Neural crest cell (in vitro differentiated cells): ENCODE results near the gene CARM1. TPM values are rescaled to one million over a fixed set of nuclear protein-coding genes. Genes with fewer than 3 reads are reported as not detected.
"Not testable (repeated sequence)": the region's sequence is repeated elsewhere in the genome, so short reads cannot be mapped to it uniquely, and the experiment has no call there.

Source experiments
- DNase-seq: peaks from one replicate; pipeline ENCODE4 v3.0.0; 2021; ENCODE audit warnings: low read depth, mixed read lengths, low spot score
- H3K27ac Mint-ChIP-seq: one replicate; pipeline ENCODE4 v1.8.0; 2021; ENCODE audit warnings: mild to moderate bottlenecking, mixed read lengths; ENCODE audit not compliant: unreplicated experiment
- H3K27me3 Mint-ChIP-seq: 2 replicates; pipeline ENCODE4 v1.8.0; 2021; ENCODE audit warnings: low read depth, mild to moderate bottlenecking, mixed read lengths
- H3K36me3 Mint-ChIP-seq: 2 replicates; pipeline ENCODE4 v1.8.0; 2021; ENCODE audit warnings: low read depth, mild to moderate bottlenecking, mixed read lengths
- H3K4me1 Mint-ChIP-seq: 2 replicates; pipeline ENCODE4 v1.8.0; 2021; ENCODE audit warnings: mixed read lengths
- H3K4me3 Mint-ChIP-seq: one replicate; pipeline ENCODE4 v1.8.0; 2021; ENCODE audit warnings: mild to moderate bottlenecking, mixed read lengths
- H3K9me3 Mint-ChIP-seq: 2 replicates; pipeline ENCODE4 v1.8.0; 2021; ENCODE audit warnings: mixed read lengths
- total RNA-seq: library from RNA; stranded (reverse); gene quantifications from 2 replicates; pipeline ENCODE4 v1.2.1, GENCODE V29; 2021
- TF ChIP-seq, protein P1 (sequence below): fragments of 200-600 bp; sonication (generic); conservative IDR thresholded peaks from 2 replicates; pipeline ENCODE4 v1.5.0; 2021; ENCODE audit warnings: antibody characterized with exemption, mild to moderate bottlenecking

Gene CARM1
- total RNA-seq, 1 donor from 2014 or later, result 99.6 TPM

DNA sequence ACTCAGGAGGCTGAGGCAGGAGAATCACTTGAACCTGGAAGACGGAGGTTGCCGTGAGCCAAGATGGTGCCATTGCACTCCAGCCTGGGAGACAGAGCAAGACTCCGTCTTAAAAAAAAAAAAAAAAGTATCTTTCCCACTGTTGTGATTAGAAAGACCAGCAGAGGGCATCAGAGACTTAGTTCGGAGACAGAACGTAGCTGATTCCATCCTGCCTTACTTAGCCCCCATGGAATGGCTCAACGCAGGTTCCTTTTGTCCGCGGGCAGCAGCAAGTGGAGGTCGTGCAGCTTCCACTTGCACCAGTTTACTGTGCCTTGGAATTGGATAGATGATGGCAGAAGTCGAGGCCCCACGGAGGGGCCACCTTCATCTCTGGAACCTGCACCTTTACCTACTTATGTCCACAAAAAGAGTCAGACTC is 65.3 kb downstream of the CARM1 start:
- TF ChIP-seq, protein P1, sequence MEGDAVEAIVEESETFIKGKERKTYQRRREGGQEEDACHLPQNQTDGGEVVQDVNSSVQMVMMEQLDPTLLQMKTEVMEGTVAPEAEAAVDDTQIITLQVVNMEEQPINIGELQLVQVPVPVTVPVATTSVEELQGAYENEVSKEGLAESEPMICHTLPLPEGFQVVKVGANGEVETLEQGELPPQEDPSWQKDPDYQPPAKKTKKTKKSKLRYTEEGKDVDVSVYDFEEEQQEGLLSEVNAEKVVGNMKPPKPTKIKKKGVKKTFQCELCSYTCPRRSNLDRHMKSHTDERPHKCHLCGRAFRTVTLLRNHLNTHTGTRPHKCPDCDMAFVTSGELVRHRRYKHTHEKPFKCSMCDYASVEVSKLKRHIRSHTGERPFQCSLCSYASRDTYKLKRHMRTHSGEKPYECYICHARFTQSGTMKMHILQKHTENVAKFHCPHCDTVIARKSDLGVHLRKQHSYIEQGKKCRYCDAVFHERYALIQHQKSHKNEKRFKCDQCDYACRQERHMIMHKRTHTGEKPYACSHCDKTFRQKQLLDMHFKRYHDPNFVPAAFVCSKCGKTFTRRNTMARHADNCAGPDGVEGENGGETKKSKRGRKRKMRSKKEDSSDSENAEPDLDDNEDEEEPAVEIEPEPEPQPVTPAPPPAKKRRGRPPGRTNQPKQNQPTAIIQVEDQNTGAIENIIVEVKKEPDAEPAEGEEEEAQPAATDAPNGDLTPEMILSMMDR, result peak; percentile 79
- Mint-ChIP-seq H3K36me3 (no peaks in the 10 kb centered on the region), H3K27ac (peak overlapping the region; percentile 78), H3K27me3 (no peaks in the 10 kb centered on the region), H3K4me3 (peak overlapping the region; percentile 61), H3K9me3 (no peaks in the 10 kb centered on the region), H3K4me1 (peaks cover 8% of the 10 kb centered on the region)
- peak; percentile 59 for DNase-seq

DNA sequence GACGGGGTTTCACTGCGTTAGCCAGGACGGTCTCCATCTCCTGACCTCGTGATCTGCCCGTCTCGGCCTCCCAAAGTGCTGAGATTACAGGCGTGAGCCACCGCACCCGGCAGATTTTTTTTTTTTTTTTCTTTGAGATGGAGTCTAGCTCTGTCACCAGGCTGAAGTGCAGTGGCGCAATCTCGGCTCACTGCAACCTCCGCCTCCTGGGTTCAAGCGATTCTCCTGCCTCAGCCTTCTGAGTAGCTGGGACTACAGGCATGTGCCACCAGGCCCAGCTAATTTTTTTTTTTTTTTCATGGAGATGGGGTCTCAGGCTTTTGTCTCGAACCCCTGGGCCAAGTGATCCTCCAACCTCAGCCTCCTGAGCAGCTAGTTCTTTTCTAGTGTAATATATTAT is 70.3 kb downstream of the CARM1 start:
- Mint-ChIP-seq H3K4me1 (peaks cover 12% of the 10 kb centered on the region), H3K4me3 (peak overlapping the region; percentile 27)
- H3K27ac Mint-ChIP-seq, DNase-seq, H3K9me3 Mint-ChIP-seq, H3K27me3 Mint-ChIP-seq, H3K36me3 Mint-ChIP-seq: not testable (repeated sequence)

DNA sequence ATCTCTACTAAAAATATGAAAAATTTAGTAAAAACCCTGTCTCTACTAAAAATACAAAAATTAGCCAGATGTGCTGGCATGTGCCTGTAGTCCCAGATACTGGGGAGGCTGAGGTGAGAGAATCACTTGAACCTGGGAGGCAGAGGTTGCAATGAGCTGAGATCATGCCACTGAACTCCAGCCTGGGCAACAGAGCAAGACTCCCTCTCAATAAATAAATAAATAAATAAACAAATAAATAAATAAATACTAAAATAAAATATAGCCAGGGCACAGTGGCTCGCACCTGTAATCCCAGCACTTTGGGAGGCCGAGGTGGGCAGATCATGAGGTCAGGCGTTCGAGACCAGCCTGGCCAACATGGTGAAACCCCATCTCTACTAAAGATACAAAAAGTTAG is 72.1 kb downstream of the CARM1 start:
- not testable (repeated sequence) for H3K4me1 Mint-ChIP-seq, H3K27me3 Mint-ChIP-seq, DNase-seq, H3K27ac Mint-ChIP-seq, H3K36me3 Mint-ChIP-seq, H3K9me3 Mint-ChIP-seq, H3K4me3 Mint-ChIP-seq

DNA sequence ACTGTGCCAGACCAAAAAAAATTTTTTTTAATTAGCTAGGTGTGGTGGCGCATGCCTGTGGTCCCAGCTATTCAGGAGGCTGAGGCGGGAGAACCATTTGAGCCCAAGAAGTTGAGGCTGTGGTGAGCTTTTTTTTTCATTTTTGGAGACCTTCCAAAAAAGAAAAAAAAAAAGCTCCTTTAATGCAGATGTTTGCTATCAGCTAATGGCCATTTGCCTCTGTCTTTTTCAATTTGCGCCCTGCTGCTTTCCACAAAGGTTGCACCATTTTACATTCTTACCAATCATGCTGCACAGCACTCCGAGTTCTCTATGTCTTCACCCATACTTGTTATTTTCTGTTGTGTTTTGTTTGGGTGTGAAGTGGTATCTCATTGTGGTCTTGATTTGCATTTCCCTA is 73.9 kb downstream of the CARM1 start:
- Mint-ChIP-seq H3K27ac (no peak overlapping the region), H3K4me3 (no peak overlapping the region), H3K36me3 (no peaks in the 10 kb centered on the region), H3K27me3 (no peaks in the 10 kb centered on the region), H3K4me1 (peaks cover 9% of the 10 kb centered on the region), H3K9me3 (no peaks in the 10 kb centered on the region)
- DNase-seq, result no peak
- TF ChIP-seq, protein P1, result no peak

DNA sequence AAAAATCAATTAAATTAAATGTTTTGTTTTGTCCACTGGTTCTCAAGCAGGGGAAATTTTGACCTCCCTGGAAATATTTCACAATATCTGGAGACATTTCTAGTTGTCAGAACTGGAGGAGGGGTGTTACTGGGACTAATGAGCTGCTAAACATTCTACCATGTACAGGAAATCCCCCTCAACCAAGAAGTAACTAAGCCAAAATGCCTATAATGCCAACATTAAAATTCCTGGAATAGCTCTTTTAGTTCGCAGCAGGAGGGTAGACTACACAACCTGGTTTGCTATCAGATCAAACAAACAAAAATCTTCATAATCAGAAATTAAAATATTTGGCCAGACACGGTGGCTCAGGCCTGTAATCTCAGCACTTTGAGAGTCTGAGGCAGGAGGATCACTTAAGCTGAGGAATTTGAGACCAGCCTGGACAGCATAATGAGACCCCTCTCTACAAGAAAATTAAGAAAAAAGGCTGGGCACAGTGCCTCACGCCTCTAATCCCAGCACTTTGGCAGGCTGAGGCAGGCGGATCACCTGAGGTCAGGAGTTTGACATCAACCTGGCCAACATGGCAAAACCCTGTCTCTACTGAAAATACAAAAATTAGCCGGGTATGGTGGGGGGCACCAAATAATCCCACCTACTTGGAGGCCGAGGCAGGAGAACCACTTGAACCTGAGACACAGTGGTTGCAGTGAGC is 75.8 kb downstream of the CARM1 start:
- Mint-ChIP-seq H3K27me3 (no peaks in the 10 kb centered on the region), H3K9me3 (no peaks in the 10 kb centered on the region), H3K4me3 (no peak overlapping the region), H3K36me3 (no peaks in the 10 kb centered on the region), H3K4me1 (peaks cover 2% of the 10 kb centered on the region), H3K27ac (no peak overlapping the region)
- TF ChIP-seq, protein P1, result no peak
- no peak for DNase-seq

DNA sequence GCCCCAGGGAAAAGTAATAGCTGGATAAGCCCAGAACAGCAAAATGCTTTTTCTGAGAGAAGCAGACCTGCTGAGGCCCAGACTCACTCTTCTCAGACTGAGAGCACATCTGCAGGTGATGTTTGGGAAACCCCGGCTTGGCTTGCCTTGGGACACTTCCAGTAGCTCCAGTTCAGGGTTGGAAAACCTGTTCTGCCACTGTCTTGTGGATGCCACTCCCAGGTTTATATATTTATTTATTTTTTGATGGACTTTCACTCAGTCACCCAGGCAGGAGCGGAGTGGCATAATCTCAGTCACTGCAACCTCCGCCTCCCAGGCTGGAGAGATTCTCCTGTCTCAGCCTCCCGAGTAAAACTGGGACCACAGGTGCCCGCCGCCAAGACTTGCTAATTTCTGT is 81.5 kb downstream of the CARM1 start:
- DNase-seq, result no peak
- no peaks in the 10 kb centered on the region for H3K4me1 Mint-ChIP-seq
- H3K4me3 Mint-ChIP-seq, result no peak overlapping the region
- H3K9me3 Mint-ChIP-seq, result no peaks in the 10 kb centered on the region
- H3K27ac Mint-ChIP-seq, result no peak overlapping the region
- TF ChIP-seq, protein P1, result no peak
- no peaks in the 10 kb centered on the region for H3K36me3 Mint-ChIP-seq
- no peaks in the 10 kb centered on the region for H3K27me3 Mint-ChIP-seq

DNA sequence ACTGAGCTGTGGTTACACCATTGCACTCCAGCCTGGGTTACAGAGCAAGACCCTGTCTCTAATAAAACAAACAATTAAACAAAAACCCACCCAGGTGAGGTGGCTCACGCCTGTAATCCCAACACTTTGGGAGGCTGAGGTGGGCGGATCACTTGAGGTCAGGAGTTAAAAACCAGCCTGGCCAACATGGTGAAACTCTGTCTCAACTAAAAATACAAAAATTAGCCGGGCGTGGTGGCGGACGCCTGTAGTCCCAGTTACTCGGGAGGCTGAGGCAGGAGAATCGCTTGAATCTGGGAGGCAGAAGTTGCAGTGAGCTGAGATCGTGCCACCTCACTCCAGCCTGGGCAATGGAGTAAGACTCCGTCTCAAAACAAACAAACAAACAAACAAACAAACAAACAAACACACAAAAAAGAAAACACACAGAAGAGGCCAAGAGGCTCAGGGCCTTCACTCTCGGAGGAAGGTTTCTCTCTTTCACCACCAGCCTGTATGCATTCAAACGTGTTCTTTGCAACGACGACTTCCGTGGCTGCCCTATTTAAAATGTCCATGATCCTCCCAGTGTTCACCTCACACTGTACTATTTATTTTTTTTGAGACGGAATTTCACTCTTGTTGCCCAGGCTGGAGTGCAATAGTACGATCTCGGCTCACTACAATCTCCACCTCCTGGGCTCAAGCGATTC is 88.1 kb downstream of the CARM1 start:
- DNase-seq, result not testable (repeated sequence)
- H3K27ac Mint-ChIP-seq, result peak overlapping the region; percentile 95

More for the DNA sequence above, 88.1 kb downstream of the CARM1 start:
- not testable (repeated sequence) for H3K27me3 Mint-ChIP-seq, H3K9me3 Mint-ChIP-seq, H3K36me3 Mint-ChIP-seq
- Mint-ChIP-seq H3K4me3 (peak overlapping the region; percentile 92), H3K4me1 (peaks cover 23% of the 10 kb centered on the region)
